ENCODE data around the gene ELFN1. TPM values are rescaled to one million over a fixed set of nuclear protein-coding genes. Genes with fewer than 3 reads are reported as not detected.

Gene ELFN1
- total and polyA plus RNA-seq, 9 of the 15 experiments (the other 6 are each of a cell fraction or from before 2014, with no cell fraction given), result 0.04 to 0.64 (median 0.18) TPM; not detected in 2

- Histone ChIP-seq H3K79me2 (ENCODE audit: control insufficient read depth, insufficient read depth, low read length) (no peaks in the 10 kb centered on the region), H3K36me3 (ENCODE audit: control insufficient read depth, insufficient read depth, low read length) (no peaks in the 10 kb centered on the region), H4K20me1 (replicated peaks; ENCODE audit: control insufficient read depth, insufficient read depth, low read length) (no peaks in the 10 kb centered on the region), H3K4me3 (no peak overlapping the region), H3K9ac (ENCODE audit: insufficient read depth in 1 of 2, low read depth in 2 of 2, low read length in 2 of 2) (no peak overlapping the region), H2AFZ (ENCODE audit: low read depth, low read length) (no peak overlapping the region), H3K9me1 (ENCODE audit: control insufficient read depth, insufficient read depth, low read length) (no peaks in the 10 kb centered on the region), H3K27ac (ENCODE audit: extremely low read depth, low read depth, low read length) (no peak overlapping the region), H3K27me3 (ENCODE audit: control insufficient read depth in 2 of 2, insufficient read depth in 2 of 2, low read length in 2 of 2) (peaks cover 16 to 71% of the 10 kb centered on the region in 2 experiments; a peak in 4 of 5 replicates), H3K9me3 (replicated peaks; ENCODE audit: control insufficient read depth, insufficient read depth, low read depth, low read length) (peaks cover 4% of the 10 kb centered on the region), H3K4me1 (replicated peaks in 1 of 2; ENCODE audit: control insufficient read depth in 2 of 2, insufficient read depth in 2 of 2, low read length in 2 of 2) (peaks cover 0 to 23% of the 10 kb centered on the region in 2 experiments; a peak in 2 of 5 replicates), H3K4me2 (ENCODE audit: insufficient read depth, low read length) (no peak overlapping the region)
- no peak for TF ChIP-seq E2F4 (CRISPR knock-in tag; IDR thresholded peaks at IDR 0.05; ENCODE audit: low read depth)
- no peak for TF ChIP-seq ETS2 (tag; IDR thresholded peaks at IDR 0.05; ENCODE audit: borderline replicate concordance, poor library complexity, severe bottlenecking)
- TF ChIP-seq SETDB1 (IDR thresholded peaks at IDR 0.05; ENCODE audit: low read length), result no peak
- TF ChIP-seq ATF7 (IDR thresholded peaks at IDR 0.05), result no peak
- no peak for TF ChIP-seq BCL6 (CRISPR knock-in tag; IDR thresholded peaks at IDR 0.05)
- TF ChIP-seq GABPB1 (CRISPR knock-in tag; IDR thresholded peaks at IDR 0.05), result no peak
- no TSS peak for BruUV-seq (replicated peaks)
- WGBS (ENCODE audit: insufficient coverage, low coverage, missing lambda C conversion rate), result 5% methylated on average over 26 of the region's 27 CpGs
- intact Hi-C loops (cut with micrococcal nuclease), result loop anchor here (10.0 kb wide), 1 partner anchor 56 kb away; no protein-coding TSS in a partner anchor
- DNase-seq (ENCODE audit: extremely low read depth in 1 of 4, low spot score in 3 of 4) (peak in 1 of 4 experiments; percentile 1), ATAC-seq (no peak), FAIRE-seq (no peak)
- CTCF ChIA-PET (ENCODE audit: low intra/inter-chr PET ratio), result no interaction called here
- POLR2A ChIA-PET, result interaction anchor here (0.6 kb wide), 1 partner anchor 807 kb away, joined by 3 read pairs; no protein-coding TSS in a partner anchor
- in situ Hi-C loops (cut with MboI), result no loop called here
Observed at GRCh38 chr7:1700536-1701333, 30.7 kb downstream of the ELFN1 start.
